Activated T-cell treated with anti-CD3 and anti-CD28 coated beads, Interleukin-2, amount 50 U/mL, for 24 hours (primary cell): ENCODE results near the gene FAM114A2.
A peak's percentile ranks its signal among the peaks of the same experiment; 100 is the strongest.
"Not testable (repeated sequence)": the region's sequence is repeated elsewhere in the genome, so short reads cannot be mapped to it uniquely, and the experiment has no call there.

Experiments used
- DNase-seq: peaks from one replicate; pipeline ENCODE4 v3.0.0-alpha.2; 2020
- H3K27ac Mint-ChIP-seq: 2 replicates; pipeline ENCODE4 v1.8.0; 2020; ENCODE audit warnings: mild to moderate bottlenecking, mixed read lengths
- H3K27me3 Mint-ChIP-seq: 2 replicates; pipeline ENCODE4 v1.8.0; 2020; ENCODE audit warnings: mixed read lengths
- H3K36me3 Mint-ChIP-seq: 2 replicates; pipeline ENCODE4 v1.8.0; 2020; ENCODE audit warnings: low read depth, mixed read lengths
- H3K4me1 Mint-ChIP-seq: 2 replicates; pipeline ENCODE4 v1.8.0; 2020; ENCODE audit warnings: low read depth, mixed read lengths
- H3K4me3 Mint-ChIP-seq: 2 replicates; pipeline ENCODE4 v1.8.0; 2020; ENCODE audit warnings: mild to moderate bottlenecking, moderate library complexity, mixed read lengths
- H3K9me3 Mint-ChIP-seq: 2 replicates; pipeline ENCODE4 v1.8.0; 2020; ENCODE audit warnings: mixed read lengths

Gene FAM114A2

GRCh38 chr5:154038707-154039457 lies at the start of gene FAM114A2, which contains the start of gene MFAP3:
TSS of gene FAM114A2 (minus strand) at chr5:154038910. CDS start at chr5:154034953, 3,957 bp downstream.
TSS of gene MFAP3 (plus strand) at chr5:154038967. CDS start at chr5:154049723, 10,756 bp downstream.
- Mint-ChIP-seq H3K36me3 (peaks cover 43% of the 10 kb centered on the region), H3K4me1 (peaks cover 68% of the 10 kb centered on the region)

GRCh38 chr5:154087260-154087659 lies 48.5 kb upstream of the FAM114A2 start:
- no peaks in the 10 kb centered on the region for H3K9me3 Mint-ChIP-seq
- H3K36me3 Mint-ChIP-seq, result no peaks in the 10 kb centered on the region
- H3K27me3 Mint-ChIP-seq, result peaks cover 5% of the 10 kb centered on the region
- H3K4me3 Mint-ChIP-seq, result no peak overlapping the region
- H3K27ac Mint-ChIP-seq, result no peak overlapping the region
- DNase-seq, result no peak
- H3K4me1 Mint-ChIP-seq, result peaks cover 1% of the 10 kb centered on the region

More at GRCh38 chr5:154038707-154039457, at the start of gene FAM114A2, which contains the start of gene MFAP3:
- no peaks in the 10 kb centered on the region for H3K9me3 Mint-ChIP-seq
- peak within 1 kb of the TSS; percentile 97 for H3K4me3 Mint-ChIP-seq
- DNase-seq, result peak; percentile 89
- peak within 1 kb of the TSS; percentile 99 for H3K27ac Mint-ChIP-seq
- H3K27me3 Mint-ChIP-seq, result no peaks in the 10 kb centered on the region

DNA sequence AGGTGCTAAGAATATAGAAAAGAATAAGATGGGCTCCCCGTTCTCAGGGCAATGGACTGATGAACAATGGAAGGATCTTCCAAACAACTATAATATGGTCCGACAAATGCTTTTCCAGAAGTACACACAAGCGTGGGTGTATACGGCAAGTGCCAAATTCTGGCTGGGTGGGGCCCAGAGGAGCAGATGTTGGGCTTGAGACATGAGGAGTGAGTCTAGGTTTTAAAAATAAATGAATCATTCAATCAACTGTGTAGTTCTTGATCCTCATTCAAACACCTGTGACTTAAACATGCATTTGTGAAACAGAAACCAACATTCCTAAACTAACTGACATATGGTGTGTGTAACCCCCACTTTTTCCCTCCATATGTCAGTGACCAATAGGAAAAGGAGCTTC lies 47.9 kb upstream of the FAM114A2 start:
- H3K27me3 Mint-ChIP-seq, result peaks cover 1% of the 10 kb centered on the region
- H3K36me3 Mint-ChIP-seq, result no peaks in the 10 kb centered on the region
- no peak for DNase-seq
- no peak overlapping the region for H3K4me3 Mint-ChIP-seq
- peaks cover 1% of the 10 kb centered on the region for H3K4me1 Mint-ChIP-seq
- H3K27ac Mint-ChIP-seq, result no peak overlapping the region
- H3K9me3 Mint-ChIP-seq, result no peaks in the 10 kb centered on the region

- H3K27me3 Mint-ChIP-seq, result no peaks in the 10 kb centered on the region
- no peaks in the 10 kb centered on the region for H3K36me3 Mint-ChIP-seq
- no peaks in the 10 kb centered on the region for H3K9me3 Mint-ChIP-seq
- H3K4me3 Mint-ChIP-seq, result no peak overlapping the region
- no peak for DNase-seq
- no peak overlapping the region for H3K27ac Mint-ChIP-seq
- H3K4me1 Mint-ChIP-seq, result peaks cover 1% of the 10 kb centered on the region
Measured at GRCh38 chr5:154086146-154086545, 47.4 kb upstream of the FAM114A2 start.

DNA sequence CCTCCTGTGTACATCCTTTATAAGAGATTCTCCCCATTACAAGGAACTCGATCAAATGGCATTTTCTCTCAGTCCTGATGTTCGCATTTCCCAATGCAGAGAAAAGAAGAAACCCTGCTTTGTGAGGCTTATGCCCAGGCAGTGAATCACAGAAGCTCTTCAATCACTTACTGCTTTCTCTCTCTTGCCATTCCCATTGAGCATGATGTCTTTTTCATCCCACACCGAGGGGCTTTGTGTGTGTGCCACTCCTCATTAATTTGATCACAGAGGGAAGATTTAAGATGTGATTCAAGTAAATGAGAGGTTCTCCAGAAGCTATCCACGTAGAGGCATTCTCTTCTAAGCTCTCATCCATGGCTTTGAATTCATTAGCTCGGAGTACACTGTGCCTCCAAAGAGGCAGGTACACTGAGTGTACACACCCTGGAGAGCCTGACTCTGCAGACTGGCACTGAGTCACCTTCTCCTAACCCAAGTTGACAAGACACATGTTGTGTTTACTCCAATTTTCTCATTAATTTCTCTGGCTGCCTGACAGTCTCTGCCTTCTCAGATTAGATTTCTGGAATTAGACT lies 45.4 kb upstream of the FAM114A2 start:
- H3K4me3 Mint-ChIP-seq, result no peak overlapping the region
- peaks cover 1% of the 10 kb centered on the region for H3K4me1 Mint-ChIP-seq
- H3K36me3 Mint-ChIP-seq, result no peaks in the 10 kb centered on the region
- H3K27ac Mint-ChIP-seq, result no peak overlapping the region
- H3K27me3 Mint-ChIP-seq, result no peaks in the 10 kb centered on the region
- DNase-seq, result no peak
- no peaks in the 10 kb centered on the region for H3K9me3 Mint-ChIP-seq

- Mint-ChIP-seq H3K36me3 (no peaks in the 10 kb centered on the region), H3K27ac (no peak overlapping the region), H3K4me3 (no peak overlapping the region), H3K9me3 (no peaks in the 10 kb centered on the region), H3K4me1 (peaks cover 8% of the 10 kb centered on the region), H3K27me3 (no peaks in the 10 kb centered on the region)
- DNase-seq, result no peak
Measured at GRCh38 chr5:154081246-154081645, 42.5 kb upstream of the FAM114A2 start.

DNA sequence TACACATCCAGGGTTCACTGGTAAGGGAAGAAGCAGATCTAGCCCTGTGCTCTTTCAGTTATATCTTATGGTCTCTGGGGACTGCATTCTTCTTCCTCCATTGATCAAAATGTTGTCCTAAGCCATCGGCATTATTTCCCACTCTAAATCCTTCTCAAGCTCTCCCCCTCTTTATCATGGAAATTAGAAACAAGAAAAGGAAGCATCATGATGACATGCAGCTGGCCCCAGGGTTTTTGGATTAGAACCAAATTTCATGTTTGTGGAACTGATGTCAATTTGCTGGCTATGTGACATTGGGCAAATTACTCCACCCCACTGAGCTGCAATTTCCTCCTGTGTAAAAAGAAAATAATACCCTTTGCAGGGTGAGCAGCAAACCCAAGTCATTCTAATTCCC lies 39.6 kb upstream of the FAM114A2 start:
- peaks cover 22% of the 10 kb centered on the region for H3K4me1 Mint-ChIP-seq
- no peaks in the 10 kb centered on the region for H3K9me3 Mint-ChIP-seq
- no peak overlapping the region for H3K4me3 Mint-ChIP-seq
- no peak for DNase-seq
- H3K27ac Mint-ChIP-seq, result no peak overlapping the region
- no peaks in the 10 kb centered on the region for H3K27me3 Mint-ChIP-seq
- H3K36me3 Mint-ChIP-seq, result no peaks in the 10 kb centered on the region

- no peaks in the 10 kb centered on the region for H3K27me3 Mint-ChIP-seq
- H3K4me3 Mint-ChIP-seq, result no peak overlapping the region
- DNase-seq, result no peak
- H3K9me3 Mint-ChIP-seq, result no peaks in the 10 kb centered on the region
- H3K36me3 Mint-ChIP-seq, result no peaks in the 10 kb centered on the region
- H3K4me1 Mint-ChIP-seq, result peaks cover 22% of the 10 kb centered on the region
- H3K27ac Mint-ChIP-seq, result no peak overlapping the region
Measured at GRCh38 chr5:154077696-154078095, 39.0 kb upstream of the FAM114A2 start.

DNA sequence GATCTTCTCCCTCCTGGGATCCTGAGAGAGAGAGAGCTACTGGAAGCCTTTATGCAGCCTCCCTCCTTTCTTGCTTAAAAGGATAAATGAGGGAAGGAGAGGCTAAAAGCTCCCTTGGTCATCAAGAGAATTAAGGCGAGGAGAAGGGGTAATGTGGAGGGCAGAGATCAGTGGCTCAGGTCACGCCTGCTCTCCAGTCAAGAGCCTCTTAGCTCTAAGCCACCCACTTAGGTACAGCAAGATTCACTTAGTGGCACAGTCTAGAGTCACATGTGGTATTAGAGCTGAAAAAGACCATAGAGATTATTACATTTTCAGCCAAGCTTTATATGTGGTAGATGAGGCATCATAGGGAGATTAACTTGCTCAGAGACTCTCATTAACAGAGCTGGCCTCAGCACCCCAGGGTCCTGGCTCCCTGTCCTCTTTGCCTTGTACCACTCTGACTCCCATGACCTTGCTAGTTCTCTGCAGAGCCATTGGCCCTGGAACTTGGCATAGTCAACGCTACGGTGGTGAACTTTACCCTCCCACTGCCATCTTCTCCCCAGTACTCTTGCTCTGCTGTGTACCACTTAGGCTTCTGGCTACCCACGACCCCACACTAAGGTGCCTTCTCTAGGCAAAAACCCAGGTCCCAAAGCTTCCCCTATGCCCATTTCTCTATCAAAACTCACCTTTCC lies 37.7 kb upstream of the FAM114A2 start:
- Mint-ChIP-seq H3K27ac (peak overlapping the region; percentile 74), H3K4me1 (peaks cover 33% of the 10 kb centered on the region), H3K9me3 (no peaks in the 10 kb centered on the region), H3K27me3 (no peaks in the 10 kb centered on the region), H3K4me3 (no peak overlapping the region), H3K36me3 (no peaks in the 10 kb centered on the region)
- DNase-seq, result no peak

GRCh38 chr5:154072414-154073171 lies 33.9 kb upstream of the FAM114A2 start:
- Mint-ChIP-seq H3K4me1 (peaks cover 33% of the 10 kb centered on the region), H3K9me3 (no peaks in the 10 kb centered on the region), H3K27me3 (no peaks in the 10 kb centered on the region), H3K27ac (peak overlapping the region; percentile 73), H3K4me3 (no peak overlapping the region), H3K36me3 (no peaks in the 10 kb centered on the region)
- peak; percentile 90 for DNase-seq

GRCh38 chr5:154071799-154072413 lies 33.2 kb upstream of the FAM114A2 start:
- H3K9me3 Mint-ChIP-seq, result no peaks in the 10 kb centered on the region
- H3K36me3 Mint-ChIP-seq, result no peaks in the 10 kb centered on the region
- no peak for DNase-seq
- no peaks in the 10 kb centered on the region for H3K27me3 Mint-ChIP-seq
- no peak overlapping the region for H3K4me3 Mint-ChIP-seq
- peaks cover 31% of the 10 kb centered on the region for H3K4me1 Mint-ChIP-seq
- peak overlapping the region; percentile 73 for H3K27ac Mint-ChIP-seq

GRCh38 chr5:154069854-154070253 lies 31.1 kb upstream of the FAM114A2 start:
- not testable (repeated sequence) for H3K36me3 Mint-ChIP-seq, H3K27ac Mint-ChIP-seq, H3K27me3 Mint-ChIP-seq, H3K4me3 Mint-ChIP-seq, DNase-seq, H3K9me3 Mint-ChIP-seq
- H3K4me1 Mint-ChIP-seq, result peaks cover 14% of the 10 kb centered on the region

DNA sequence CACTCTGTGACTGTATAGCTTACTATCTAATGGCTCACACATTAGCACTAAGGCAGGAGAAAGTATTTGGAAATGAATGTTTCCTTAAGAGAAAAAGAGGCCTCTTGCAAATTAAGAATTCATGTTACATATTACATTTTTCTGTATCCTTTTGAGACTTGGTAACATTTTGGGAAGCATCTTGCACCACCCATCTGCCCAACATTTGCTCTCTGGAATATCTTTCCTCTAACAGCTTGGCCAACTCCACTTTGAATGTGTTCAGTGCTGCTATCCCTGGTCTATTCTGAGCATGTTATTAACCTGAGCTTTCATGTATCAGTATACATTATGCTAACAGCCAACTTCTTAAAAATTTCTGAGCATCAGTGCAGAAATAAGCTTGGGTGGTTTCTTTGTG lies 27.3 kb upstream of the FAM114A2 start:
- Mint-ChIP-seq H3K36me3 (no peaks in the 10 kb centered on the region), H3K27ac (no peak overlapping the region), H3K9me3 (no peaks in the 10 kb centered on the region), H3K4me1 (no peaks in the 10 kb centered on the region), H3K27me3 (no peaks in the 10 kb centered on the region), H3K4me3 (no peak overlapping the region)
- no peak for DNase-seq

DNA sequence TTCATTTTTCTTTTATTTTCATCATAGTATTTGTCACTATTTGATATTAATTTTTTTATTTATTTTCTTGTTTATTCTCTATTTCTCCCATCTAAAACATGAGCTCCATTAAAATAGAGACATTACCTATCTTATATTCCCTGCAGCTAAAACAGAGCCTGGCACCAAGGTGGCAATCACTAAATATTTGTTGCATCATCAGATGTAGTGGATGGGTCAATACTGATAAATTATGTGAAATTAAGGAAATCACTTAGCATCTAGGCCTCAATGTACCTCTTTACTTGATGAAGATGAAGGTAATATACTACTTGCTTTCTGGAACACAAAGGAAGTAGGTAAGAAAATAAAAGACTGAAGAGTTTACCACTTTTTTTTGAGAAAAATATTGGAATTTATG lies 24.7 kb upstream of the FAM114A2 start:
- DNase-seq, result no peak
- Mint-ChIP-seq H3K27ac (no peak overlapping the region), H3K36me3 (no peaks in the 10 kb centered on the region), H3K27me3 (no peaks in the 10 kb centered on the region), H3K9me3 (no peaks in the 10 kb centered on the region), H3K4me3 (no peak overlapping the region), H3K4me1 (peaks cover 11% of the 10 kb centered on the region)
